ENCODE results near the gene ARMC7. TPM values are rescaled to one million over a fixed set of nuclear protein-coding genes. Genes with fewer than 3 reads are reported as not detected.

Gene ARMC7
- total and polyA plus RNA-seq, 2 of the 13 experiments (the other 11 are each of a cell fraction or from before 2014, with no cell fraction given): 3.9 to 4.2 TPM

DNA sequence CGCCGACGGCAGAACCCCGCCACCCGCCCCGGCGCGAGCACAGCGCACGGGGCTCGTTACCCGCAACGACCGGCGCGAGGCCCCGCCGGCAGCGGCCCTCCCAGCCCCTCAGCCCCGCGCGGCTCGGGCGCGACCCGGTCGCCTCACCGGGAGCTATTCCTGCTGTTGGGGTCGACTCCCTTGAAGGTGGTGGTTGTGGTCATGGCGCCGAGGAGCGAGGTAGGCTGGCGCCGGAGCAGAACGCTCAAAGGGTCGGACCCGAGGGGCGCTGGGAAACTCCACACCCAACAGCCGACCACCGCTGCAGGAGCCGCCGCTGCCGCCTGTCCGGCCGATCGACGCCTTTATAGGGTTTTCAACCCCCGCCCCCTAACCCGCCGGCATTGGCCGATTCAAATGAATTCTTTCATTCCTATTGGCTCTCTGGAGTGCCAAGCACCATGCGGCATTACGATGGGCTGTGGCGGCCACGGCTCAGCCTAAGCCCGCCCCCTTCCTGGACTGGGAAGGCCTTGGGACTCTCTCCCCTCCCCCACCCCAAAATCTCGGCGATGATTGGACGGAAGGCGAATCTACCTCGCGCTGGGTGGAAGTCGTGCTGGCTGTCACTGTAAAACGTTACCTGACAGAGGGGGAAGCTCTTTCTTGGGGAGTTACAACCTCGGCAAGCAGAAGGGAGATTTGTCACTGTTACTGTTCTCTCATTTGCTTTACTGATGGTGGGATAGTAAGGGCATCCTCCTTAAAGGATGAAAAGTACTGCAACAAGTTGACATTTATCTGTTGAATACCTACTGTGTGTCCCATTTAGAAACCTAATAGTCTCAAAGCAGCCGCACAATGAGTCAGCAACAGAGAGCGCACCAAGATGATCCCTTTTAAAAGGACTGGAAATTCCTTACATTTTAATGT is 44.7 kb downstream of the ARMC7 start, which contains the start of gene JPT1 (continued):
- TF ChIP-seq ZNF136 (CRISPR knock-in tag; IDR thresholded peaks at IDR 0.05; ENCODE audit: low read depth) (no peak), GZF1 (CRISPR knock-in tag; IDR thresholded peaks at IDR 0.05) (peak; percentile 68), ELK4 (CRISPR knock-in tag; IDR thresholded peaks at IDR 0.05; ENCODE audit: borderline replicate concordance) (no peak), PHF5A (CRISPR knock-in tag; IDR thresholded peaks at IDR 0.05; ENCODE audit: low read depth, unreplicated experiment) (peak; percentile 24), CREM (IDR thresholded peaks at IDR 0.05) (peak; percentile 61), CREM (CRISPR knock-in tag; IDR thresholded peaks at IDR 0.05) (no peak), ZHX2 (IDR thresholded peaks at IDR 0.05; ENCODE audit: low read depth) (no peak; the same call in 1 of the 2 replicates), ZHX2 (CRISPR knock-in tag; IDR thresholded peaks at IDR 0.05; ENCODE audit: borderline replicate concordance) (no peak; the same call in 1 of the 2 replicates), TOE1 (CRISPR knock-in tag; IDR thresholded peaks at IDR 0.05) (no peak), POLR2AphosphoS2 (IDR thresholded peaks at IDR 0.05; ENCODE audit: low read depth, low read length) (peak; percentile 95; the same call in 1 of the 2 replicates), ZNF20 (CRISPR knock-in tag; IDR thresholded peaks at IDR 0.05) (no peak), CHD2 (IDR thresholded peaks at IDR 0.05; ENCODE audit: low read depth, low read length) (peak; percentile 84), FOXK2 (IDR thresholded peaks at IDR 0.05) (peak; percentile 29; the same call in 1 of the 2 replicates)
- TF ChIP-seq, protein P1, sequence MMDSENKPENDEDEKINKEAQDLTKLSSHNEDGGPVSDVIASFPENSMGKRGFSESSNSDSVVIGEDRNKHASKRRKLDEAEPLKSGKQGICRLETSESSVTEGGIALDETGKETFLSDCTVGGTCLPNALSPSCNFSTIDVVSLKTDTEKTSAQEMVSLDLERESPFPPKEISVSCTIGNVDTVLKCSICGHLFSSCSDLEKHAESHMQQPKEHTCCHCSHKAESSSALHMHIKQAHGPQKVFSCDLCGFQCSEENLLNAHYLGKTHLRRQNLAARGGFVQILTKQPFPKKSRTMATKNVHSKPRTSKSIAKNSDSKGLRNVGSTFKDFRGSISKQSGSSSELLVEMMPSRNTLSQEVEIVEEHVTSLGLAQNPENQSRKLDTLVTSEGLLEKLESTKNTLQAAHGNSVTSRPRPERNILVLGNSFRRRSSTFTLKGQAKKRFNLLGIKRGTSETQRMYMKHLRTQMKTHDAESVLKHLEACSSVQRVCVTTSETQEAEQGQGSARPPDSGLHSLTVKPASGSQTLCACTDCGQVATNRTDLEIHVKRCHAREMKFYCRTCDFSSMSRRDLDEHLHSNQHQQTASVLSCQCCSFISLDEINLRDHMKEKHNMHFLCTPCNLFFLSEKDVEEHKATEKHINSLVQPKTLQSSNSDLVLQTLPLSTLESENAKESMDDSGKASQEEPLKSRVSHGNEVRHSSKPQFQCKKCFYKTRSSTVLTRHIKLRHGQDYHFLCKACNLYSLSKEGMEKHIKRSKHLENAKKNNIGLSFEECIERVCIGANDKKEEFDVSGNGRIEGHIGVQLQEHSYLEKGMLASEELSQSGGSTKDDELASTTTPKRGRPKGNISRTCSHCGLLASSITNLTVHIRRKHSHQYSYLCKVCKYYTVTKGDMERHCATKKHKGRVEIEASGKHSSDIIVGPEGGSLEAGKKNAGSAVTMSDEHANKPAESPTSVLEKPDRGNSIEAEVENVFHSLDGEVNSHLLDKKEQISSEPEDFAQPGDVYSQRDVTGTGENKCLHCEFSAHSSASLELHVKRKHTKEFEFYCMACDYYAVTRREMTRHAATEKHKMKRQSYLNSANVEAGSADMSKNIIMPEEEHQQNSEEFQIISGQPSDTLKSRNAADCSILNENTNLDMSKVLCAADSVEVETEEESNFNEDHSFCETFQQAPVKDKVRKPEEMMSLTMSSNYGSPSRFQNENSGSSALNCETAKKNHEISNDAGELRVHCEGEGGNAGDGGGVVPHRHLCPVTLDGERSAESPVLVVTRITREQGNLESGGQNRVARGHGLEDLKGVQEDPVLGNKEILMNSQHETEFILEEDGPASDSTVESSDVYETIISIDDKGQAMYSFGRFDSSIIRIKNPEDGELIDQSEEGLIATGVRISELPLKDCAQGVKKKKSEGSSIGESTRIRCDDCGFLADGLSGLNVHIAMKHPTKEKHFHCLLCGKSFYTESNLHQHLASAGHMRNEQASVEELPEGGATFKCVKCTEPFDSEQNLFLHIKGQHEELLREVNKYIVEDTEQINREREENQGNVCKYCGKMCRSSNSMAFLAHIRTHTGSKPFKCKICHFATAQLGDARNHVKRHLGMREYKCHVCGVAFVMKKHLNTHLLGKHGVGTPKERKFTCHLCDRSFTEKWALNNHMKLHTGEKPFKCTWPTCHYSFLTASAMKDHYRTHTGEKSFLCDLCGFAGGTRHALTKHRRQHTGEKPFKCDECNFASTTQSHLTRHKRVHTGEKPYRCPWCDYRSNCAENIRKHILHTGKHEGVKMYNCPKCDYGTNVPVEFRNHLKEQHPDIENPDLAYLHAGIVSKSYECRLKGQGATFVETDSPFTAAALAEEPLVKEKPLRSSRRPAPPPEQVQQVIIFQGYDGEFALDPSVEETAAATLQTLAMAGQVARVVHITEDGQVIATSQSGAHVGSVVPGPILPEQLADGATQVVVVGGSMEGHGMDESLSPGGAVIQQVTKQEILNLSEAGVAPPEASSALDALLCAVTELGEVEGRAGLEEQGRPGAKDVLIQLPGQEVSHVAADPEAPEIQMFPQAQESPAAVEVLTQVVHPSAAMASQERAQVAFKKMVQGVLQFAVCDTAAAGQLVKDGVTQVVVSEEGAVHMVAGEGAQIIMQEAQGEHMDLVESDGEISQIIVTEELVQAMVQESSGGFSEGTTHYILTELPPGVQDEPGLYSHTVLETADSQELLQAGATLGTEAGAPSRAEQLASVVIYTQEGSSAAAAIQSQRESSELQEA (CRISPR knock-in tag; IDR thresholded peaks at IDR 0.05; ENCODE audit: not compliant biosample characterization): peak; percentile 58
